ENCODE data around the gene NUP153.
A peak's percentile ranks its signal among the peaks of the same experiment; 100 is the strongest.
"Not testable (repeated sequence)": the region's sequence is repeated elsewhere in the genome, so short reads cannot be mapped to it uniquely, and the experiment has no call there.

Gene NUP153

DNA sequence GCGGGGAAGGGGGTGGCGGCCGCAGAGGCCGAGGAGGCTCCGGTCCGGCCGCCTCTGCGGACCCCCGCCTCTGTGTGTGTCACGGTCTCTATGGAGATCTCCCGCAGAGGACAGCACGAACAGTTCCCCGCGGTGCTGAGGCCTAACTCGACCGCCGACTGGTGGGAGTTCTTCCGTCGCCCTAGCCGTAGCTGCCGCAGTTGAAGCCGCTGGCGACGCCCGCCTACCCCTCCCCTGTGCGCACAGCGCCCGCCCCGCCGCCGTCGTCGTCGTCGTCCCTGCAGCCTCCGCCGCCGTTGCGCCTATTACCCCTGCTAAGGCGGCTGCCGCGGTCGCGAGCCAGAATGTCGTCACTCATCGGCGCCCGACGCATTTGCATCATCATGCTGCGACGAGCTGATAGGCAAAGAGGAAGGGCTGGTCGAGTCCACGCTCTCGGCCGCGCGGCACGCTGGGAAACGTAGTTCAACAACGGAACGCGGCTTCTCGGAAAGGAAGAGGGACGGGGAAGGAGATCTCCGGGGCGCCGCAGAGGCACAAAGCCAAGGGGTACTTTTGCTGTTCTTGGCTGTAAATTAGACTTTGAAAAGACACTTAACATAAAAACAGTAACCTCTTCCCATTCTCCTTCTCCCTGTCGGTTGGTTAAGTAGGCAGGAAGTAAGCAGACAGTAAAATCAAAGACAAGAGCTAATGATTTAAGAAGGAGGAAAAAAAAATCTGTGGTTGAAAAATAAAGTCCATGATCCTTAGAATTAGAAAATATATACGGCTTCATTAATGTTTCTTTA lies at the start of gene NUP153:
Gene NUP153, minus strand, starts transcription at position 346 of the 791 bp plus-strand sequence. CDS start 538 bp downstream, outside the sequence.
- DNase-seq, result peak; percentile 97

GRCh38 chr6:17754254-17754653 lies 47.5 kb upstream of the NUP153 start:
- DNase-seq, result no peak

- not testable (repeated sequence) for DNase-seq
Measured at GRCh38 chr6:17745324-17745723, 38.6 kb upstream of the NUP153 start.

DNA sequence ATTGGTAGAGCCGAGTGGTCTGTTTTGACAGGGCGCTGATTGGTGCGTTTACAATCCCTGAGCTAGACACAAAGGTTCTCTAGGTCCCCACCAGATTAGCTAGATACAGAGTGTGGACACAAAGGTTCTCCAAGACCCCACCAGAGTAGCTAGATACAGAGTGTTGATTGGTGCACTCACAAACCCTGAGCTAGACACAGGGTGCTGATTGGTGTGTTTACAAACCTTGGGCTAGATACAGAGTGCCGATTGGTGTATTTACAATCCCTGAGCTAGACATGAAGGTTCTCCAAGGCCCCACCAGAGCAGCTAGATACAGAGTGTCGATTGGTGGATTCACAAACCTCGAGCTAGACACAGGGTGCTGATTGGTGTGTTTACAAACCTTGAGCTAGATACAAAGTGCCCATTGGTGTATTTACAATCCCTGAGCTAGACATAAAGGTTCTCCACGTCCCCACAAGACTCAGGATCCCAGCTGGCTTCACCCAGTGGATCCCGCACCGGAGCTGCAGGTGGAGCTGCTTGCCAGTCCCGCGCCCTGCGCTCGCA lies 38.1 kb upstream of the NUP153 start:
- DNase-seq, result not testable (repeated sequence)

GRCh38 chr6:17744019-17744756 lies 37.5 kb upstream of the NUP153 start:
- DNase-seq, result no peak

DNA sequence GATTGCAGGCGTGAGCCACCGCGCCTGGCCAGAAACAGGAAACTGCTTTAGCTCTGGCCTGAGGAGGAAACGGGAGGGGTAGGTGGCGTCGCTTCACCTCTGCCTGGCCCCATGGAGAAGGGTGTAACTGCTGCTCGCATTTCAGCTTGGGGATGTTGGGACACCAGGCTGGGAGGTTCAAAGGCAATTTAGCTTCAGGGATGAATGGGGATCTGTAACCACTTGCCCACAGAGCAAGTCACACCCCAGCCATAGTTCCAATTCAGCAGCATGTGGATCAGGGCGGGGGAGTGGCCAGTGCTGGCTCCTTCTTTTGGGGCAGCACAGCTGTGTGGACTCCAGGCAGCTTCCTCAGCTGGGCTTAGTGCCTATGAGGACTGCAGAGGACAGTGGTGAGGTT lies 34.8 kb upstream of the NUP153 start:
- DNase-seq, result no peak

DNA sequence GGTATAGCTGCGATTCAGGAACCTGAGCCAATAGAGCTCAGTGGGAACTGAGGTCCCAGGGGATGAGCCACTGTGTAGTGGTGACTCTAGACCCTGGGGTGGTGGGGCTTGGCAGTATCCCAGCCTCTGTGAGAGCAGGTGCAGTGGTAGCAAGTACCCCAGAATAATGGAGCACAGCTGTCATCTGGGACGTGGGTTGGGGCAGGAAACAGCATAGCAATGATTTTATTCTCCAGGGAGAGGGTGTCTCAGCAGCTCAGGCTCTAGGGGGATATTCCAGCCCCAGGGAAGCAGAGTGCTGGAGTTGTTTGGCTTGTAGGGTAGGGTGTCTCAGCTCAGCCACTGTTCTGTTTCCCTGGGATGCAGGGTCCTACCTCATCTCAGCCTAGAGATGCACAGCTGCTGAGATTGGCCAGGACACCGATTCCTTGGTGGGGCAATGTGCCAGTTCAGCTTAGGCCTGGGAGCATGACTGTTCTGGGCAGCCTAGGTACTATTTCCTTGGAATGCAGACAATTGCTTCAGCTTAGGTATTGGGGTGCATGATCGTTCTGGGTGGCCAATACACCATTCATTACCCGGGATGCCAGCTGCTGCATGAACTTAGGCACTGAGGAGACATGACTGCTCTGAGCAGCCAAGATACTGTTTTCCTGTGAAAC lies 34.0 kb upstream of the NUP153 start:
- DNase-seq, result no peak

- DNase-seq, result no peak
Measured at GRCh38 chr6:17737704-17738252, 31.1 kb upstream of the NUP153 start.

GRCh38 chr6:17735311-17735710 lies 28.6 kb upstream of the NUP153 start:
- not testable (repeated sequence) for DNase-seq

GRCh38 chr6:17730078-17730704 lies 23.5 kb upstream of the NUP153 start:
- DNase-seq, result no peak

GRCh38 chr6:17729223-17730077 lies 22.7 kb upstream of the NUP153 start:
- DNase-seq, result no peak

DNA sequence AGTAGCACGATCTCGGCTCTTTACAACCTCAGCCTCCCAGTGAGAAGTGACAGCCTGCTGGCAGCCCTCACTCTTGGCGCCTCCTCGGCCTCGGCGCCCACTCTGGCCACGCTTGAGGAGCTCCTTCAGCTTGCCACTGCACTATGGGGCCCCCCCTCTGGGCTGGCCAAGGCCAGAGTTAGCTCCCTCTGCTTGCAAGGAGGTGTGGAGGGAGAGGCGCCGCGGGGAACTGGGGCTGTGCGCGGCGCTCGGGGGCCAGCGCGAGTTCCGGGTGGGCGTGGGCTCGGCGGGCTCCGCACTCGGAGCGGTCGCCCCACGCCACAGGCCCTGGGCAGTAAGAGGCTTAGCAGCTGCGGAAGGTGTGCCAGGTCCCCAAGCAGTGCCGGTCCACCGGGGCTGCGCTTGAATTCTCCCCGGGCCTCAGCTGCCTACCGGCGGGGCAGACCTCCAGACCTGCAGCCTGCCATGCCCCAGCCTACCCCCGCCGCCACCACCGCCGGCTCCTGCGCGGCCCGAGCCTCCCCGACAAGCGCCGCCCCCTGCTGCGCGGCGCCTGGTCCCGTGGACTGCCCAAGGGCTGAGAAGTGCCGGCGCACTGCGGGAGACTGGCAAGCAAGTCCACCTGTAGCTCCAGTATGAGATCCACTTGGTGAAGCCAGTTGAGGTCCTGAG lies 22.0 kb upstream of the NUP153 start:
- no peak for DNase-seq

- peak; percentile 49 for DNase-seq
Measured at GRCh38 chr6:17725083-17725482, 18.4 kb upstream of the NUP153 start.

DNA sequence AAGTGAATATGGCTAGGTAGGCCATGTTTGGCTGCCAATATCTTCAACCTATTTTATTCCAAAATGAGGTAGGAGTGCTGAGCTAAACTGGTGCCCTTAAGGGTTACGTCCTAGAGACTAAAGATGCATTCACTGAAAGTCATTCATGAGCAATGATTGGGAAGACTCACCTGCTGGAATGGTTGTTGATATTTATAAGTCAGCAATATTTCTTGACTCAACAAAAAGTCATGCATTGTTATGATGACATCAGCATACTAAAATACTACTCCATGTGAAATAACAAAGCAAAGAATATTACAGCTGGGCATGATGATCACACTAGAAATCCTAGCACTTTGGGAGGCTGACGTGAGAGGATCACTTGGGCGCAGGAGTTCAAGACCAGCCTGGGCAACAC lies 17.6 kb upstream of the NUP153 start:
- no peak for DNase-seq

DNA sequence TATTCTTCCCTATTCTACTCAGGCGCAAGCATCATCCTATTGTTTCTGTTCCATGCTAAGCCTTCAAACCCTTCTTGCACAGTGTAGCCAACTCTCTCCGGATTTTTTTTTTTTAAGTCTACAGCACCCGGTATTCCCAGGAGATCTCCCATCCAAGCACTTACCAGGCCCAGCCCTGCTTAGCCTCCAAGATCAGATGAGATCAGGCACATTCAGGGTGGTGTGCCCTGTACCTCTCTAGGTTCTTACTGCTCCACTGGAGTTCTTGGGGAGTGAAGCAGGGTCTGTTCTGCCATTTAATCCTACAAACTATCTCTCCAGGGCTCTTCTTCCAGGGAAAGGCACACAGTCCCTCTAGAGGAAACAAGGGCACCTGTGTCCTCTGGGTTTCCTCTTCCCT lies 14.9 kb upstream of the NUP153 start:
- DNase-seq, result no peak

DNA sequence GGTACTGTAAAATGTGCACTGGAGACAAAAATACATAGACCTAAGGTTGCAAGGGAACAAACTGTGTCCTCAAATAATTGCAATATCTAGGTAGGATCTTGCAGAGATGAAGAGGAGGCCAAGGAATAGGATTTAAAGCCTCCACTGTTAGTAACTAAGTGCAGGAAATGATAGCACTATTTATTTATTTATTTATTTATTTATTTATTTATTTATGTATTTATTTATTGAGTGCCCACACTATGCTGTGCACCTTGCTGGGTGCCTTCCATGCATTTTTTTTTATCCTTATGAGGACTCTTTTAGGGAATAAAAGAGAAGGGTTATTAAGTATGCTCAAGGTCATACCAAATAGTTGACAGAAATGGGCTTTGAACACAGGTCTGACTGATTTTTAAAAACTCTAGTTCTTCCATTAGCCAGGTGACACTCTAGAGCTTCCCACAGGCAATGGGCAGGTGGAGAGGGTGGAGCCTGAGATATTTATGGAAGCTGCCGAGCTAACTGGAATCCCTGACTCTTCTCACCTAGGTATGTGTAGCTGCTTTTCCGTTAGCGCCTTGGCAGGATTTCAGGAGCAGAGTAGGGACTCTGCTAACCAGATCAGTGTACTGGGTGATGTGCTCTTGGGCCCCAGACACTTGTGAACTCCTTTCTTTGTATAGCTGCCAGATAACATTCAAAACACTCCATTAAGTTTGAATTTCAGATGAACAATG lies 12.8 kb upstream of the NUP153 start:
- no peak for DNase-seq

DNA sequence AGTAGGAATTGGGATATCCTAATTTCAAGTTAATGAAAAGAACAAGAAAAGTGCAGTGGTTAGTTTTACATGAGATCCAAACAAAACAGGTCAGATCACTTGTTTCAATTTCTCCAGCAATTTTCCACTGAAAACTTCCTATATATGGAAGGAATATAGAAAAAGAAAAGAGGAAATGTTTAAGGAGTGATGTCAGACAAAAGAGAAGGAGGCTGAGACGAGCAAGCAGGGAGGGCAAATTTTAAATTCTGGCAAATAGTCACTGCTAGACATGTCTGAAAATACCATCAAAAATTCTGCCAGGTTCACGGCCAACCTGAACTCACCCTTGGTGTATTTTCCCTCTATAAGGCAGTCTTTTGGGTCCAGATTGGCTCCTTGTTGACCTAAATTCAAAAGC lies 9.5 kb upstream of the NUP153 start:
- no peak for DNase-seq

DNA sequence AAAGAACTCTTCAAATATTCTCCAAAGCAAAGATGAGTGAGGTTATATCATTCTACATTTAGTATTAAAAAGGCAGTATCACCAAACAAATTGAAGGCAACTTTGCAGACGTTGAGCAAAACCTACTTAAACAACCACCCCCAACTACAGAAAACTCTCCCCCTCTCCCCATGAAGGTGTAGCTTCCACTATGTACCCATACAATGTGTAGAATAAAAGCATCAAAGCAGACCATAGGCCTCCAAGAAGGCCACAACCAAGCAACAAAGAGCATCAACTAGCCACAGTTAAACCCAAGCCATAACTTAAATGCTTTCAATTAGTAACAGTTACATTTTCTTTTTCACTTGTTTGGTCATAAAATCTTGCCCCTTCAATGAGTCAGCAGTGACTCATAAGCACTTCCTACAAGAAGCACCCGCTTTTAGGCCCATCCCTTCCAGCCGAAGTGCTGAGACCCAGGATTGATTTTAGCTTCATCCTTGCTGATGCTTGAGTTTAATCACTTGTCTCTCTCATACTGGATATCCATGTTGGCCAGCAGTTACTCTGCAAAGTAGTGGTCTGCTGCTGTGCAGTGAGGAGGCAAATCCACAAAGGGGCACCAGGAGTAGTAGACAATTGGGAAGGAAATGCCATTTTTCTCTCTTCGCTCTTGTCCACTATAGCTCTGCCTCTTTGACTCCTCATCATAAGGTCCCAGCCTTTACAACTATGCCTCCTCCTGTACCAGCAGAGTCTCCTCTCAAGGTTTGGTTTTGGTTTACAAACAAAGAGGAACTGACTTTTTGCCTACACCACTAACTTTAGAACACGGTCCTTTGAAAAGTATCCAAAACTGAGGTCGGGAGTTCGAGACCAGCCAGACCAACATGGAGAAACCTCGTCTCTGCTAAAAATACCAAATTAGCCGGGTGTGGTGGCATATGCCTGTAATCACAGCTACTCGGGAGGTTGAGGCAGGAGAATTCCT lies 8.4 kb upstream of the NUP153 start:
- DNase-seq, result no peak

GRCh38 chr6:17714177-17714576 lies 7.5 kb upstream of the NUP153 start:
- no peak for DNase-seq
